Stimulated activated CD8-positive, alpha-beta memory T cell treated with anti-CD3 and anti-CD28 coated beads, Interleukin-7, amount 100 ng/mL, for 48 hours (primary cell): ENCODE data around the gene LYPD4.
A peak's percentile ranks its signal among the peaks of the same experiment; 100 is the strongest.
"Not testable (repeated sequence)": the region's sequence is repeated elsewhere in the genome, so short reads cannot be mapped to it uniquely, and the experiment has no call there.

ENCODE experiments used
- DNase-seq, 2 donors: peaks; one replicate each; pipeline ENCODE4 v3.0.0-alpha.2; 2020; ENCODE audit warnings: low read depth in 1 of 2; ENCODE audit errors: extremely low read depth in 1 of 2

Gene LYPD4

GRCh38 chr19:41802770-41803169 lies 41.7 kb downstream of the LYPD4 start:
- DNase-seq: no peak

- no peak for DNase-seq
These were observed 42.7 kb downstream of the LYPD4 start for GRCh38 chr19:41801792-41802211.

- DNase-seq: no peak
These were observed 43.5 kb downstream of the LYPD4 start for GRCh38 chr19:41801031-41801430.

GRCh38 chr19:41799444-41800000 lies 45.0 kb downstream of the LYPD4 start:
- DNase-seq: no peak

- no peak for DNase-seq
These were observed 47.6 kb downstream of the LYPD4 start for GRCh38 chr19:41796901-41797300.

GRCh38 chr19:41796362-41796761 lies 48.1 kb downstream of the LYPD4 start, which contains the start of gene CEACAM3:
Gene CEACAM3, plus strand, starts transcription at chr19:41796587. Its CDS starts 91 bp downstream, at chr19:41796678.
- DNase-seq: no peak

GRCh38 chr19:41795031-41795461 lies 49.4 kb downstream of the LYPD4 start:
- peak in 1 of 2 donors; percentile 47 for DNase-seq

- DNase-seq: no peak
These were observed 51.1 kb downstream of the LYPD4 start for GRCh38 chr19:41793414-41793727.

- peak in 1 of 2 donors; percentile 19 for DNase-seq
These were observed 51.7 kb downstream of the LYPD4 start for GRCh38 chr19:41792513-41793413.

GRCh38 chr19:41789053-41789452 lies 55.4 kb downstream of the LYPD4 start:
- DNase-seq: not testable (repeated sequence)

GRCh38 chr19:41788518-41788917 lies 56.0 kb downstream of the LYPD4 start:
- not testable (repeated sequence) for DNase-seq
